Esophagus muscularis mucosa (tissue), 4 donors: ENCODE results near the gene KRTAP5-11.
"Not testable (repeated sequence)": the region's sequence is repeated elsewhere in the genome, so short reads cannot be mapped to it uniquely, and the experiment has no call there.

Experiments used
- CTCF ChIP-seq, 3 experiments: fragments of 200-600 bp in 2 of 3; fragments of 450-650 bp in 1 of 3; sonication (generic) in 2 of 3; IDR thresholded peaks; one replicate each; pipeline ENCODE4 v1.5.1; 2017 to 2019; ENCODE audit warnings: antibody characterized with exemption in 3 of 3, mild to moderate bottlenecking in 2 of 3, moderate library complexity in 1 of 3
- EP300 ChIP-seq: sonication (generic); formaldehyde crosslinking; IDR thresholded peaks from one replicate; pipeline ENCODE4 v1.6.1; 2017; ENCODE audit warnings: antibody characterized with exemption
- POLR2A ChIP-seq: fragments of 450-650 bp; IDR thresholded peaks from one replicate; pipeline ENCODE4 v1.6.1; 2017; ENCODE audit warnings: antibody characterized with exemption, moderate library complexity, mild to moderate bottlenecking, low read depth
- POLR2AphosphoS5 ChIP-seq, 2 donors: sonication (generic); formaldehyde crosslinking; IDR thresholded peaks; one replicate each; pipeline ENCODE4 v1.6.1; 2017; ENCODE audit warnings: antibody characterized with exemption in 2 of 2

GRCh38 chr11:71582969-71583368 lies 294 bp upstream of the KRTAP5-11 start:
- TF ChIP-seq EP300; CTCF (IDR thresholded peaks at IDR 0.05); POLR2AphosphoS5 (IDR thresholded peaks at IDR 0.05); POLR2A: not testable (repeated sequence)
